Endodermal cell (in vitro differentiated cells): Measurements from ENCODE around the gene OGA. TPM values are rescaled to one million over a fixed set of nuclear protein-coding genes. Genes with fewer than 3 reads are reported as not detected.

Experiments used
- DNase-seq: peaks from one replicate; pipeline ENCODE4 v3.0.0-alpha.2; 2017
- H3K27ac ChIP-seq: 2 replicates; pipeline ENCODE4 v1.5.1; 2013; ENCODE audit warnings: mild to moderate bottlenecking, low read depth, low read length, moderate library complexity
- H3K27me3 ChIP-seq: 2 replicates; pipeline ENCODE4 v1.6.1; 2013; ENCODE audit warnings: mild to moderate bottlenecking, low read length, moderate library complexity; ENCODE audit not compliant: insufficient read depth, control insufficient read depth, poor library complexity, severe bottlenecking
- H3K36me3 ChIP-seq: 2 replicates; pipeline ENCODE4 v1.7.0; 2013; ENCODE audit warnings: mild to moderate bottlenecking, low read length, moderate library complexity; ENCODE audit not compliant: control insufficient read depth, insufficient read depth
- H3K4me1 ChIP-seq: one replicate; pipeline ENCODE4 v1.7.0; 2013; ENCODE audit warnings: low read length; ENCODE audit not compliant: control insufficient read depth, insufficient read depth
- H3K4me3 ChIP-seq: 2 replicates; pipeline ENCODE4 v1.5.1; 2013; ENCODE audit warnings: mild to moderate bottlenecking, low read length, moderate library complexity
- H3K9ac ChIP-seq: 2 replicates; pipeline ENCODE4 v1.6.1; 2013; ENCODE audit warnings: mild to moderate bottlenecking, low read length, moderate library complexity; ENCODE audit not compliant: poor library complexity, severe bottlenecking; ENCODE audit errors: extremely low read depth
- H3K9me3 ChIP-seq: 2 replicates; pipeline ENCODE4 v1.6.1; 2013; ENCODE audit warnings: mild to moderate bottlenecking, low read length, moderate library complexity; ENCODE audit not compliant: control insufficient read depth
- H3K27ac Mint-ChIP-seq: 2 replicates; pipeline ENCODE4 v1.8.0; 2020; ENCODE audit warnings: mixed read lengths
- H3K27me3 Mint-ChIP-seq: 2 replicates; pipeline ENCODE4 v1.8.0; 2021; ENCODE audit warnings: mild to moderate bottlenecking, mixed read lengths; ENCODE audit not compliant: insufficient read depth
- H3K36me3 Mint-ChIP-seq: 2 replicates; pipeline ENCODE4 v1.8.0; 2020; ENCODE audit warnings: low read depth, mixed read lengths
- H3K4me1 Mint-ChIP-seq: 2 replicates; pipeline ENCODE4 v1.8.0; 2020; ENCODE audit warnings: mixed read lengths
- H3K4me3 Mint-ChIP-seq: 2 replicates; pipeline ENCODE4 v1.8.0; 2020; ENCODE audit warnings: mild to moderate bottlenecking, moderate library complexity, mixed read lengths
- H3K9me3 Mint-ChIP-seq: 2 replicates; pipeline ENCODE4 v1.8.0; 2020; ENCODE audit warnings: mild to moderate bottlenecking, mixed read lengths
- WGBS, 2 experiments: methylation state at CpG; one replicate each; pipeline versions ENCODE4 v1.1.5 to v1.1.7; 2013; ENCODE audit warnings: missing lambda C conversion rate in 2 of 2, mixed read lengths in 1 of 2; ENCODE audit not compliant: insufficient coverage in 1 of 2, insufficient read length in 1 of 2; 5-methylcytosine and 5-hydroxymethylcytosine counted together
- total RNA-seq, 2 donors: library from RNA; stranded (reverse); fragmentation: NEBNext Ultra II Directional in 1 of 2; extraction: Animal tissue kit (Norgen Biotek cat#: 25700) in 1 of 2; gene quantifications; 2 replicates in 1 of 2; 3 replicates in 1 of 2; pipeline ENCODE4 v1.2.1, GENCODE V29; 2021
- TF ChIP-seq, protein P1 (sequence below): fragments of 200-600 bp; sonication (generic); conservative IDR thresholded peaks from 2 replicates; pipeline ENCODE4 v1.5.0; 2021; ENCODE audit warnings: antibody characterized with exemption, mild to moderate bottlenecking

OGA gene
- total RNA-seq, 2 donors from 2014 or later: 138 to 149 TPM

- DNase-seq: peak; percentile 93
- no peaks in the 10 kb centered on the region for H3K9me3 ChIP-seq
- peak overlapping the region; percentile 78 for H3K4me3 ChIP-seq
- Mint-ChIP-seq H3K9me3 (no peaks in the 10 kb centered on the region), H3K27ac (peak overlapping the region; percentile 81), H3K4me1 (peaks cover 5% of the 10 kb centered on the region), H3K27me3 (peaks cover 13% of the 10 kb centered on the region), H3K4me3 (peak overlapping the region; percentile 66), H3K36me3 (no peaks in the 10 kb centered on the region)
- H3K4me1 ChIP-seq: no peaks in the 10 kb centered on the region
- peak overlapping the region; percentile 29 for H3K27ac ChIP-seq
- H3K9ac ChIP-seq: no peak overlapping the region
- WGBS, 2 experiments: 7 to 15% methylated on average over 12 to 55 of the region's 56 CpGs
- TF ChIP-seq, protein P1, sequence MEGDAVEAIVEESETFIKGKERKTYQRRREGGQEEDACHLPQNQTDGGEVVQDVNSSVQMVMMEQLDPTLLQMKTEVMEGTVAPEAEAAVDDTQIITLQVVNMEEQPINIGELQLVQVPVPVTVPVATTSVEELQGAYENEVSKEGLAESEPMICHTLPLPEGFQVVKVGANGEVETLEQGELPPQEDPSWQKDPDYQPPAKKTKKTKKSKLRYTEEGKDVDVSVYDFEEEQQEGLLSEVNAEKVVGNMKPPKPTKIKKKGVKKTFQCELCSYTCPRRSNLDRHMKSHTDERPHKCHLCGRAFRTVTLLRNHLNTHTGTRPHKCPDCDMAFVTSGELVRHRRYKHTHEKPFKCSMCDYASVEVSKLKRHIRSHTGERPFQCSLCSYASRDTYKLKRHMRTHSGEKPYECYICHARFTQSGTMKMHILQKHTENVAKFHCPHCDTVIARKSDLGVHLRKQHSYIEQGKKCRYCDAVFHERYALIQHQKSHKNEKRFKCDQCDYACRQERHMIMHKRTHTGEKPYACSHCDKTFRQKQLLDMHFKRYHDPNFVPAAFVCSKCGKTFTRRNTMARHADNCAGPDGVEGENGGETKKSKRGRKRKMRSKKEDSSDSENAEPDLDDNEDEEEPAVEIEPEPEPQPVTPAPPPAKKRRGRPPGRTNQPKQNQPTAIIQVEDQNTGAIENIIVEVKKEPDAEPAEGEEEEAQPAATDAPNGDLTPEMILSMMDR: no peak
- no peaks in the 10 kb centered on the region for H3K36me3 ChIP-seq
- H3K27me3 ChIP-seq: no peaks in the 10 kb centered on the region
Measured at GRCh38 chr10:101830322-101831168, 12.3 kb upstream of the OGA start.

- peak overlapping the region; percentile 81 for H3K27ac Mint-ChIP-seq
- H3K9ac ChIP-seq: no peak overlapping the region
Measured at GRCh38 chr10:101829561-101830315, 11.5 kb upstream of the OGA start.

More at GRCh38 chr10:101829561-101830315, 11.5 kb upstream of the OGA start:
- no peaks in the 10 kb centered on the region for H3K9me3 ChIP-seq
- no peaks in the 10 kb centered on the region for H3K36me3 Mint-ChIP-seq
- H3K27me3 ChIP-seq: no peaks in the 10 kb centered on the region
- H3K4me3 ChIP-seq: peak overlapping the region; percentile 78
- H3K9me3 Mint-ChIP-seq: no peaks in the 10 kb centered on the region
- H3K36me3 ChIP-seq: no peaks in the 10 kb centered on the region
- 8 to 42% methylated on average over 2 to 23 of the region's 31 CpGs for WGBS, 2 experiments
- H3K27me3 Mint-ChIP-seq: peaks cover 13% of the 10 kb centered on the region
- H3K4me1 Mint-ChIP-seq: peaks cover 5% of the 10 kb centered on the region
- no peaks in the 10 kb centered on the region for H3K4me1 ChIP-seq
- DNase-seq: peak; percentile 94
- TF ChIP-seq, protein P1: no peak
- H3K27ac ChIP-seq: peak overlapping the region; percentile 22
- peak overlapping the region; percentile 66 for H3K4me3 Mint-ChIP-seq
